Duodenal mucosa (tissue), 2 donors: ENCODE data around the gene NCAN.
A peak's percentile ranks its signal among the peaks of the same experiment; 100 is the strongest.

Source experiments
- H3K27ac ChIP-seq: one replicate; pipeline ENCODE4 v1.7.0; 2013; ENCODE audit warnings: low read depth, low read length
- H3K27me3 ChIP-seq, 2 donors: one replicate each; pipeline ENCODE4 v1.7.0; 2013; ENCODE audit warnings: low read length in 2 of 2, control low read depth in 1 of 2; ENCODE audit not compliant: insufficient read depth in 2 of 2, control insufficient read depth in 1 of 2
- H3K36me3 ChIP-seq, 2 donors: one replicate each; pipeline ENCODE4 v1.7.0; 2013; ENCODE audit warnings: low read length in 2 of 2, control low read depth in 1 of 2; ENCODE audit not compliant: insufficient read depth in 2 of 2, control insufficient read depth in 1 of 2
- H3K4me1 ChIP-seq, 2 donors: one replicate each; pipeline ENCODE4 v1.7.0; 2013; ENCODE audit warnings: low read length in 2 of 2, control low read depth in 1 of 2; ENCODE audit not compliant: insufficient read depth in 2 of 2, control insufficient read depth in 1 of 2
- H3K4me3 ChIP-seq, 2 donors: one replicate each; pipeline ENCODE4 v1.7.0; 2013; ENCODE audit warnings: low read length in 2 of 2, low read depth in 1 of 2
- H3K9ac ChIP-seq, 2 donors: one replicate each; pipeline ENCODE4 v1.7.0; 2013; ENCODE audit warnings: low read length in 2 of 2, low read depth in 1 of 2
- H3K9me3 ChIP-seq, 2 donors: one replicate each; pipeline ENCODE4 v1.7.0; 2013; ENCODE audit warnings: low read length in 2 of 2, control low read depth in 1 of 2; ENCODE audit not compliant: control insufficient read depth in 1 of 2

NCAN gene

DNA sequence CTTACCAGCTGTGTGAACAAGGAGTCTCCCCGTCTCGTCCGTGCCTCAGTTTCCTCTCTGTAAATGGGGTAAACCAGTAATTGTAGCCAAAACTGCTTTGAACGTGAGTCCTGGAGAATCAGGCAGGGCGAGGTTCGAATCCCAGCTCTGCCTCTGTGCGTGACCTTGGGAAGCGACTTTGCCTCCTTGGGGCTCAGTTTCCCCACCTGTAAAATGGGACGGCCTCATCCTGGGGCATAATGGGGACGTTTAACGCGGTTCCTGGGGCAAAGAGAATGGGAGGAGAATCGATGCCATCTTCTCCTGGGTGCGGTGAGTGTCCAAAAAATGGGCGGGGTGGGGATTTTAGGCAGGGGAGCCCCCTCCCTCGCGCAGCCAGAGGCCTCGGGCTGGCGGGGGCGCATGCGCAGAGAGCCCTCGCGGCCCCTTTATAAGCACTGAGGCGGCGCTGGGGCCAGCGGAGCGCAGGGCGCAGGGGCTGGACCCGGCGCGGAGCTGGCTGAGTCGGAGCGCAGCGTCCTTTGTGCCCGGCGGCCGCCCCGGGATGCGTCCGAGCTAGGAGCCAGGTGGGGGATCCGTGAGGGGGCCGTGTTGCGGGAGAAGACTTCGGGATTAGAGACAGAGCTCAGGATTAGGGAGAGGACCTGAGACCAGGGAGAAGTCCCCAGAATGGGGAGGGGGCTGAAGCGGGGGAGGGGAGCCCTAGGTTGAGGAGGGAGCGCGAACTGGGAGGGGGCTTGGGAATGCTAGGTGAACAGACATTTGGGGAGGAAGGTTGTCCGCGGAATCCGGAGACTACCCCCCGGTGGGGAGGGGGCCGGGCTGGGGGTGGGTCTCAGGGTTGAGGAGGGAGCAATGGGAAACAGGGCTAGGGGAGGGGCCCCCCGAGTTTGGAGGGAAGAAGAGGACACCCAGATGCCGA, at the start of gene NCAN:
NCAN (plus strand) TSS at position 460 of the 922 bp plus-strand sequence. CDS start 4,996 bp downstream, outside the sequence.
- H3K9ac ChIP-seq: no peak within 1 kb of the TSS

GRCh38 chr19:19162495-19162894, 49.3 kb upstream of the NCAN start:
- Histone ChIP-seq H3K9me3 (no peaks in the 10 kb centered on the region), H3K27ac (no peak overlapping the region), H3K4me1 (no peaks in the 10 kb centered on the region), H3K36me3 (no peaks in the 10 kb centered on the region), H3K9ac (no peak overlapping the region), H3K27me3 (no peaks in the 10 kb centered on the region), H3K4me3 (no peak overlapping the region)

More for the DNA sequence above, at the start of gene NCAN:
- Histone ChIP-seq H3K27me3 (peaks cover 31 to 33% of the 10 kb centered on the region in 2 donors), H3K4me3 (no peak within 1 kb of the TSS), H3K36me3 (no peaks in the 10 kb centered on the region), H3K4me1 (no peaks in the 10 kb centered on the region), H3K27ac (no peak within 1 kb of the TSS), H3K9me3 (peaks cover 0 to 3% of the 10 kb centered on the region in 2 donors)

GRCh38 chr19:19165396-19165795, 46.4 kb upstream of the NCAN start:
- Histone ChIP-seq H3K9ac (no peak overlapping the region), H3K36me3 (no peaks in the 10 kb centered on the region), H3K4me1 (peaks cover 4 to 6% of the 10 kb centered on the region in 2 donors), H3K4me3 (no peak overlapping the region), H3K27me3 (no peaks in the 10 kb centered on the region), H3K9me3 (no peaks in the 10 kb centered on the region), H3K27ac (no peak overlapping the region)

- Histone ChIP-seq H3K27ac (no peak overlapping the region), H3K36me3 (no peaks in the 10 kb centered on the region), H3K9ac (no peak overlapping the region), H3K4me3 (no peak overlapping the region), H3K9me3 (no peaks in the 10 kb centered on the region), H3K27me3 (no peaks in the 10 kb centered on the region), H3K4me1 (peaks cover 4 to 8% of the 10 kb centered on the region in 2 donors)
Observed at GRCh38 chr19:19167612-19168011, 44.1 kb upstream of the NCAN start.

DNA sequence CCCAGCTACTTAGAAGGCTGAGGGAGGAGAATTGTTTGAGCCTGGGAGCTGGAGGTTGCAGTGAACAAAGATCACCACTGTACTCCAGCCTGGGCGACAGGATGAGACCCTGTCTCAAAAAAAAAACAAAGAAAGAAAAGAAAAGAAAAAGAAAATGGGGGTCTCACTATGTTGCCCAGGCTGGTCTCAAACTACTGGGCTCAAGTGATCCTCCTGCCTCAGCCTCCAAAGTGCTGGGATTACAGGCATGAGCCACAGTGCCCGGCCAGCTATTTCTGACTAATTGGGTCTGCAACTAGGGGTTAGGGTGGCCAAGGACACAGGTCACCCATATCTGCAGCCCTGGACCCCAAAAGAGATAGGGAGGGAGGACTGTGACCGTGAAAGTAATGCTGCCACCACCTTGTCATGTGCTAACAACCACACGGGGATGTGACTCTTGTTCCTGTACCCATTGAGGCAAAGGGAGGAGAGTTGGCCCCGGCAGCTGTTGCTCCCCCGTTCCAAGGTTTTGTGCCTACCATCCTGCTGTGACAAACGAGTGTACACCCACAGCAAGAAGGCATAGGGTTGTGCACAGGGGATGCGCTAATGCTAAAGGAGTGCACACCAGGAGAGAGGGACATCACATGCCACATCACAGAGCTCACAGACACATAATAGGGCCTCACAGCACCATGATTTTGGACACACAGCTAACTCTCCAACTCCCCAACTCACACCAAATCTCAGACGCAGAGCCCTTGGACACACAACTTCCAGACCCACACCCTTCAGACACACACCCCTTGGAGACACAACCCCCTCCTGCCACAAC, 42.3 kb upstream of the NCAN start:
- Histone ChIP-seq H3K9me3 (no peaks in the 10 kb centered on the region), H3K4me1 (peaks cover 4 to 8% of the 10 kb centered on the region in 2 donors), H3K36me3 (no peaks in the 10 kb centered on the region), H3K27ac (no peak overlapping the region), H3K9ac (peak overlapping the region in 1 of 2 donors; percentile 32), H3K27me3 (no peaks in the 10 kb centered on the region), H3K4me3 (peak overlapping the region; percentile 53 to 63)

DNA sequence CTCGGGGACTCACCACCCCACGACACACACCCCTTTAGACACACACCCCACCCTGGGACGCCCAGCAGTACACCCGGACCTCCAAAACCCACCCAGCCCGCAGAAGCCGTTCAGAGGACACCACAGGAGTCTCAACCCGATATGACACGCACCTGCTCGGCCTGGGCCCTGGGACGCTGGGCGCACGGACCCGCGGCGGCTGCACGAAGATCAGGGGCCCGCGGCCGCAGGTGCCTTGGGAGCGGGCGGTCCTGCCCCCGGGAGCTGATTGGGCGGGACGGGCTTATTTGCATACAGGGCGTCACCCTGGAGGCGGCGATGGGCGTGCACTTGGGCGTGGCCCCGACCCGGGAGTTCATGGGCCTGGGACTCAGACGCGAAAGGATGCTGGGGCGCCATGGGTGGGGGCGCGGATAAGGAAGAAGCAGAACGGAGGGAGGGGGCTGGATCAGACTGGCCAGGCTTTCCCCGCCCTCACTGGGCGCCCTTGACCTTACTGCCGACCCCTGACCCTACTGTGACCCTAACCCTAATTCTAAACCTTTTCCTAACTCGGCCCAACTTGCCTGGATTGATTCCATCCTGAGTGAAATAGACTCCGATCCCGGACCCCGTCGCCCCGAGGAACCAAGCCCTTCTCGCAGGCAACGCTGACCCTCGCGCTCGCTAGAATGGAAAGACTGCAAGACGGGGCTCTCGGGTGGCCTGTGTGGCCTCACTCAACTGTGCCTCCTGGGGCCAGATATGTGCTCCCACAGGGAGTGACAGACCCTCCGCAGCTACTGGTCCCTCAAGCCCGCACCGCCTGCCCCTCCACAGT, 41.5 kb upstream of the NCAN start, which contains the start of gene MEF2B:
MEF2B (minus strand) TSS at position 211 of the 820 bp plus-strand sequence. CDS start 19,528 bp downstream, outside the sequence.
- Histone ChIP-seq H3K9me3 (no peaks in the 10 kb centered on the region), H3K9ac (peak within 1 kb of the TSS in 1 of 2 donors; percentile 32), H3K36me3 (no peaks in the 10 kb centered on the region), H3K27me3 (no peaks in the 10 kb centered on the region), H3K4me1 (peaks cover 4 to 8% of the 10 kb centered on the region in 2 donors), H3K4me3 (peak within 1 kb of the TSS; percentile 53 to 63), H3K27ac (no peak within 1 kb of the TSS)

DNA sequence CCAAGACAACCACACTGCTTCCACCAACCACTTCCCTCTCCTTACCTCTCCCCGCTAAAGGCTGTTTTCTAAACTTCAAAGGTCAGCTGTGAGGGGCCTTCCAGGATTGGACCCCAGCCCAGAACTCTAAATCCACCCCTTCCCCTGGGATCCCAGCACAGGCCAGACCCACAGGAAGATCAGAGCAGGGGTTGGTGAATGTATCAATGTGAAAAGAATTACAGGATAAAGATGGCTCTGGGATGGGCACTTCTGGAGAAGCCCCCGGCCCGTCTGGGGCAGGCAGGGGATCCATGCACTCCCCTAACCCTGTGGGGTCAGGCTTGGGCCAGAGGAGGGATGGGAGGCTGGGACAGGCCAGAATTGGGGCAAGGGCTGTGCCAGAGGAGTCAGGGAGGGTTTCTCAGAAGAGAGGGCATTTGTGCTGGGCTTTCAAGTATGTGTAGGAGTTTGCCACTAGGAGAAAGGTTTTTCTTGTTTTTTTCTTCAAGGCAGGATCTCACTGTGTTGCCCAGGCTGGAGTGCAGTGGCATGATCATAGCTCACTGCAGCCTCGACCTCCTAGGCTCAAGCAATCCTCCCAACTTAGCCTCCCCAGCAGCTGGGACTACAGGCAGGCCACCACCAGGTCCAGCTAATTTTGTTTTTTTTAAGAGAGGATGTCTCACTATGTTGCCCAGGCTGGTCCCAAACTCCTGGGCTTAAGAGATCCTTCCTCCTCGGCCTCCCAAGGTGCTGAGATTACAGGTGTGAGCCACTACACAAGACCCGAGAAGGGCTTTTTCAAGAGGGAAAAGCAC, 40.7 kb upstream of the NCAN start:
- Histone ChIP-seq H3K4me1 (peaks cover 4 to 8% of the 10 kb centered on the region in 2 donors), H3K9ac (no peak overlapping the region), H3K27ac (no peak overlapping the region), H3K27me3 (no peaks in the 10 kb centered on the region), H3K4me3 (no peak overlapping the region), H3K9me3 (no peaks in the 10 kb centered on the region), H3K36me3 (no peaks in the 10 kb centered on the region)

- Histone ChIP-seq H3K27ac (no peak overlapping the region), H3K27me3 (no peaks in the 10 kb centered on the region), H3K4me3 (no peak overlapping the region), H3K36me3 (peaks cover 0 to 6% of the 10 kb centered on the region in 2 donors), H3K4me1 (peaks cover 4 to 8% of the 10 kb centered on the region in 2 donors), H3K9me3 (no peaks in the 10 kb centered on the region), H3K9ac (no peak overlapping the region)
Observed at GRCh38 chr19:19171821-19172532, 39.8 kb upstream of the NCAN start.
